GM18502 (cell line): Measurements from ENCODE around the gene MKNK2.

Experiments
- ATAC-seq: cut with Tn5 transposase; IDR thresholded peaks from one replicate; pipeline ENCODE4 v1.9.1; 2021; ENCODE audit warnings: mild to moderate bottlenecking; ENCODE audit not compliant: unreplicated experiment, poor library complexity

MKNK2 gene

GRCh38 chr19:2081873-2082810, 31.1 kb upstream of the MKNK2 start:
- ATAC-seq: no peak

- ATAC-seq: no peak
Measured at GRCh38 chr19:2080336-2080988, 29.4 kb upstream of the MKNK2 start.

DNA sequence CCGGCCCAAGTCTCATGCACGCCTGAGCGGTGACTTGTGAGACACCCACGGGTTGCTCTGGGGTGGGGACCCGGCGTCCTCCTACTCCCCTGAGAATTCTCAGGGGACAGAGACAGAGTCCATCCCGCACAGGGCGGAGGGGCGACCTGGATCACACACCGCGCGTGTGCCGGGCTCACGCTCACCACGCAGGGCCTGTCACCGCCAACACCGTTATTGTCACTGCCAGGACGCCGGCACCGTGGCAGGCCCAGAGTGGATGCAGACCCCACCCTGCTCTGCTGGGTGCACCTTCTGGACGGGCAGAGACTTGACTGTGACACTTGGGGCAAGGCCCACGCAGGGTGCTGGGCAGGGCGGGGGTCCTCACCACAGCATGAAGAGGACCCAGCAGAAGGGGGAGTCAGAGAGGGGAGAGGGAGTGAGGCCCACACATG, 28.8 kb upstream of the MKNK2 start:
- no peak for ATAC-seq

- no peak for ATAC-seq
Measured at GRCh38 chr19:2079076-2079864, 28.2 kb upstream of the MKNK2 start.

GRCh38 chr19:2077833-2078619, 27.0 kb upstream of the MKNK2 start:
- ATAC-seq: no peak

- ATAC-seq: no peak
Measured at GRCh38 chr19:2077398-2077797, 26.4 kb upstream of the MKNK2 start.

- no peak for ATAC-seq
Measured at GRCh38 chr19:2076526-2076944, 25.5 kb upstream of the MKNK2 start.

DNA sequence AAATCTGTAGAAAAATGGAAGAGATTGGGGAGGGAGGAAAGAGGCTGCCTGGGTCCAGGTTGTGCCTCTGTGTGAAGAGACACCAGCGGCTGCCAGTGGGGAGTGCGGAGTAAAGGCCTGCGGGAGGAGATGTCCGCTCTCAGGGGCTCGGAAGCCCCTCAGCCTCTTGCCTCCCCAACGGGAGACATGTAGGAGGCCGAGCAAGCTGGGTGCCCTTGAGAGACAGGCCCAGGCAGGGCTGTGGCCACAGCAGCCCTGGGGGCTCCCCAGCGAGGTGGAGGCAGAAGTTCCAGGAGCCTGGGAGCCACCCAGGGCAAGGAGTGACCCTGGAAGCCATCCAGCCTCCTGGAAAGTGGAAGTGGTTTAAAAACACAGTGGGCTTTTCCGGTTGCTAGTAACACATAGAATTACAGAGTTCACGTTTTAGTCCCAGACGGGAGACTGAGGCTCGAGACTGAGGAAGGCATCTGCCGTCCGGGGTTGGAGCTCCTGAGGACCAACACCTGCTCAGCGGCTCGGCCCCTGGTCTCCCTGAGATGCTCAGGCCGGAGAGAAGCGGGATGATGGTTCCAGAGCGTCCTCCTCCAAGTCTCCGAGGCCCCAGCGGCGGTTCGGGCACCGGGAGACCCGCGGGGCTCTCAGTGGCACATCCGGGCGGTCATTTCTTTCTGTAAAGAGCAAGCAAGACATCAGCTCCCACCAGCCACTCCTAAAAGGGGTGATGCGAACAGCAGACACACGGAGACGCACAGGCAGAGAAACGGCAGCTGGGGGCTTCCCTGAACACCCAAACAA, 21.9 kb upstream of the MKNK2 start:
- no peak for ATAC-seq

- ATAC-seq: no peak
Measured at GRCh38 chr19:2070986-2071673, 20.1 kb upstream of the MKNK2 start.

GRCh38 chr19:2070436-2070827, 19.4 kb upstream of the MKNK2 start:
- no peak for ATAC-seq

GRCh38 chr19:2064788-2065524, 13.9 kb upstream of the MKNK2 start:
- no peak for ATAC-seq

- ATAC-seq: no peak
Measured at GRCh38 chr19:2064395-2064787, 13.3 kb upstream of the MKNK2 start.

- ATAC-seq: no peak
Measured at GRCh38 chr19:2063824-2064223, 12.8 kb upstream of the MKNK2 start.

DNA sequence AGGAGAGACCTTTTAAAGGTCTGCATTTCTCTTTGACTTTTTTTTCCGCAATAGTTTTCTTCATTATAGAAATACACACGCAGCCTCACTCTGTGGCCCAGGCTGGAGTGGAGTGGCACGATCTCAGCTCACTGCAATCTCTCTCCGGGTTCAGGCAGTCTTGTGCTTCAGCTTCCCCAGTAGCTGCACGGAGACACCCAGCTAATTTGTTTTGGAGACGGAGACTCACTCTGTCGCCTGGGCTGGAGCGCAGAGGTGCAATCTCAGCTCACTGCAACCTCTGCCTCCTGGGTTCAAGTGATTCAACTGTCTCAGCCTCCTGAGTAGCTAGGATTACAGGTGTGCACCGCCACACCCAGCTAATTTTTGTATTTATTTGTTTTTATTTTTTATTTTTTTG, 11.7 kb upstream of the MKNK2 start:
- ATAC-seq: no peak

DNA sequence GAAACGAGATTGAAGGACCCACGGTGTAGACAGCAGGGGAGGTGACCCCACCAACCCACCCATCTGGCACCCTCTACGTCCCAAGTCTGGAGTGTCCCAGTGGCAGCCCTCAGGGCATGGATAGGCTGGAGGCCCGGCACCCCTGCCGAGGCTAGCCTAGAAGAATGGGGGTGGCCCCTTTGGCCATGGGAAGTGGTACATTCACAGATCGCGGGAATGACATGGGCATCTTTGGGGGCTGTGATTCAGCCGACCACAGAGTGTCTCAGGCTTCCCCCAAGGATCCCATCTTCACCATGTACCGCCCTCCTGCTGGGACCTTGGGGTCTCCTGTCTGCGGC, 11.3 kb upstream of the MKNK2 start:
- no peak for ATAC-seq

DNA sequence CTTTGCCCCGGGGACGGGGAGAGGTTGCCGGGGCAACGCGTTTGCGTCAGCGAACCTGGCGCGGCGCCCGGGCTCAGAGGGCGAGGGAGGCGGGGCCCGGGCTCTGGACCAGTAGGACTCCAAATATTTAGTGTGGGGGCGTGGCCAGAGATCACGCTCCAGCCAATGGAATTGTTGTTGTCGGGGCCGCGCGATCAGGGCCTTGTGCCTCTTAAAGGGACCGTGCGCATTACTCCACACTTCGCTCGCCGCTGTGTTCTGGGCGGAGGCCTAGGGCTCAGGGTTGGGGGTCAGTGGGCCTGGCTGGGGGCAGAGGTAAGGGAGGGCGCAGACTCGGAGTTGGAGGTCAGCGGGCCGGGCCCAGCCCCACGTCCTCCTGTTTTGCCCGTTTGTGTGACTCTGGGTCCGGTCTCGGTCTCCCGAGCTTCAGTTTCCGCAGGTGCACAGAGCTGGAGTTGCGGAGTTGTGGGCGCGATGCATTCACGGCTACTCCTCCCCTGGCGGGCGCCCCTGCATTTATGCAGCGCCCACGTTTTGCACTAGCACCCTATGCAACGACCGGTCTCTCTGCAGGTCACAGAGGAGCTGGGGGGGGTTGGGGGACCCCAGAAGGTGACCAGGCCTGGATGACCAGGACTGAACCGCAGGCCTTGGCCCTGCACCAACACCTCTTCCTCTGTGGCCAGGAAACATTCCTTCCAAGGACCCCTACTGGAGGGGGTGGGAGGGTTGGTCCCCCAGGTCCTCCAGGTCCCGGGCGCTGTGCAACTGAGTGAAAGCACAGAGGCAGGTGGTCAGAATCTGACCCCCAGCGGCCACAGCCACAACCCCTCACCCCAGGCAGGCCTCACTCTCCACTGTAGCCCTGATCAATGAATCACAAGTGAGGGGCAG, 10.7 kb upstream of the MKNK2 start:
- ATAC-seq: peak; percentile 75

- ATAC-seq: peak; percentile 29
Measured at GRCh38 chr19:2060884-2061494, 9.9 kb upstream of the MKNK2 start.
